Activated CD4-positive, alpha-beta T cell treated with anti-CD3 and anti-CD28 coated beads, Interleukin-2, Interleukin-4, amounts not matched to agents 100 ng/mL and 50 ng/mL, durations not matched to agents 16 hours and 8 hours (primary cell): ENCODE measurements around the gene LPAR2.

Source experiments
- DNase-seq: peaks from one replicate; pipeline ENCODE4 v3.0.0-alpha.2; 2020; ENCODE audit warnings: low spot score

Gene LPAR2

DNA sequence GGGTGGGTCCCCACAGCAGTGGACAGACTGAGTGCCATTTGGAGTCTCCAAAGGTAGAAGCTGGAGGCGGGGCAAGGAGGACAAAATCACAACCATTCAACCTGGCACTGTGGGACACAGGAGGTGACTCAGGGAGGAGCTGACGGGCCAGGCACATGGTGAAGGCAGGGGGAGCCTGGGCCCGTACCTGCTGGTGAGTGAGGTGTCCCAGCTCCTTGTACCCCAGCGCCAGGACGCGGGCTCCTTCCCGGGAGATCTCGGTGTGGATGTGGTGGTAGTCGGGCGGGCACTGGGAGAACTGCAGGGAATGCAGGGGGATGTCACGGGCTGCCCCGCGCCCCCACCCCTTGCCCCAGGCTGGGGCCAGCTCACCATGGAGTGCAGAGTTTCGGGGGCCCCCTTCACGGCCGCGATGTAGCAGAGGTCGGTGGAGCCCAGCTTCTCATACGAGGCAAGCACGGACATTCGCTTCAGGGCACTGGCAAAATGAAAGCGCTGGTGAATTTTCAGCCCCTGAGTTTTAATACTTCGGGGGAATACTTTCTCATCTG lies 25.7 kb upstream of the LPAR2 start:
- no peak for DNase-seq

DNA sequence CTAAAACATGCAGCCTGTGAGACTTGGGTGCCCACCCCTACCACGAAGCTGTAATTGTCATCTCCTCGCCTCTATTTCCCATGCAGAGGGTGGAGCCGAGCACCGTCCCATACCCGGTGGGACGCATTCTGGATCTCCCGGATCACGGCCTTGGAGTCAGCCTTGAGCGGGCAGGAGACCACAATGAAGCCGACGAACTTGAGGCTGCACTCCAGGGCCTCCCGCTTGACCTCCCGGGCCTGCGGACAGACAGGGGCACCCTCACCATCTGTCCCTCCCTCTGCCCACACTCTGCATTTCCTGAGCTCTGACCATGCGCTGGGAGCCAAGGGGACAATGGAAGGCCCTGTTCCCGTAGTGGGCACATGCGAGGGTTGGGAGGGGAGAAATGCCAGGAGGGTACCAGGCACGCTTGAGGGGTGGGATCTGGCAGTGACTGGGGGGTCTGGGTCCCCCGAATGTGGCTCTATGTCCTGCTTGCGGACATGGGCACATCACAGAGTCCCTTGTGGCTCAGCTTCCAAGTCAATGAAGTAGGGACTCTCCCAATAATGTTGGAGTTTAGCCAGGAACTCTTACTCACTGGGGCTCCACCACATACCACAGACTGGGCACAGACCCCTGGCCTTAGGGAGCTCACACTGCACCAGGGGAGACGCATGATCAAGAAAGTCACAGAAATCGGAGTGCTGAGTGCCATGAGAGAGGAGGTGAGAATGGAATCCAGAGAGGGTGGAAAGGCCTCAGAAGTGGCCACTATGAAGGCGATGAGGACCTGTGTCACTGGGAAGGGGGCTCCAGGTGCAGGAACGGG lies 24.7 kb upstream of the LPAR2 start:
- no peak for DNase-seq

- no peak for DNase-seq
Observed at GRCh38 chr19:19651076-19651475, 23.1 kb upstream of the LPAR2 start.

DNA sequence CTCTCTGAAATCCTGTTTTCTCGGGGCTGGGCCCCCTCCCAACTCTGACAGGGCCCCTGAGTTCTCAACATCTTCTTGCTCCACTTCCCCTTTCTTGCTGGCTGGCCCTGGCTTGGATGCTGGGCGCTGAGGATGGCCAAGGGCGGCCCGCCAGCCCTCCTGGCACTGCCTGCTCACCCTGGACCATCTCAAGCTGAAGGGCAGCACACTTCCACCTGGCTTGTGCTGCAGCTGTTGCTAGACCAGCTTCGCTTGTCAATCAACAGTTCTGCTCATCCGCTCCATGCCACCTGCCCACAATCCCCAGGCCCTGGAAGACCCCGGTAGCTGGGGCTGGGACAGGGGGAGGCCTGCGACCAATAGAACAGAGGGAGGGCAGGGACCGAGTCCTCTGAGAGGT lies 22.3 kb upstream of the LPAR2 start:
- DNase-seq = no peak

DNA sequence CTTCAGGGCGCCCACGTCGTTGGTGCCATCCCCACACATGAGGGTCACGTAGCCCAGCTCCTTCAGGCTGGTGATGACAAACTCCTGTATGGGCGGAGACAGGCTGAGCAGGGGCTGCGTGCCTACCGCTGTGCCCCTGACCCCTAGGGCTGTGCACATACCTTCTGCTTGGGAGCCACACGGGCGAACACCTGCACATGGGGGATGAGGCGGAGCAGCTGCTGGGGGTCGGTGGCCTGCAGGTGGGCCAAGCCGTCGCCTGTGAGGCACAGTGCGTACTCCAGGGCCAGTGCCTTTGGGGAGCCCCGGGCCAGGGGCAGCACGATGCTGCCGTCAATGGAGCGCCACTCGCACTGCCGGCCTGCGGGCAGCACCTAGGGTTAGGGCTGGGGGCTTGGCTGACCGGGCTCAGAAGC lies 21.6 kb upstream of the LPAR2 start:
- DNase-seq = no peak

- no peak for DNase-seq
Observed at GRCh38 chr19:19649155-19649554, 21.1 kb upstream of the LPAR2 start.

GRCh38 chr19:19647037-19647835 lies 19.2 kb upstream of the LPAR2 start:
- DNase-seq = no peak

DNA sequence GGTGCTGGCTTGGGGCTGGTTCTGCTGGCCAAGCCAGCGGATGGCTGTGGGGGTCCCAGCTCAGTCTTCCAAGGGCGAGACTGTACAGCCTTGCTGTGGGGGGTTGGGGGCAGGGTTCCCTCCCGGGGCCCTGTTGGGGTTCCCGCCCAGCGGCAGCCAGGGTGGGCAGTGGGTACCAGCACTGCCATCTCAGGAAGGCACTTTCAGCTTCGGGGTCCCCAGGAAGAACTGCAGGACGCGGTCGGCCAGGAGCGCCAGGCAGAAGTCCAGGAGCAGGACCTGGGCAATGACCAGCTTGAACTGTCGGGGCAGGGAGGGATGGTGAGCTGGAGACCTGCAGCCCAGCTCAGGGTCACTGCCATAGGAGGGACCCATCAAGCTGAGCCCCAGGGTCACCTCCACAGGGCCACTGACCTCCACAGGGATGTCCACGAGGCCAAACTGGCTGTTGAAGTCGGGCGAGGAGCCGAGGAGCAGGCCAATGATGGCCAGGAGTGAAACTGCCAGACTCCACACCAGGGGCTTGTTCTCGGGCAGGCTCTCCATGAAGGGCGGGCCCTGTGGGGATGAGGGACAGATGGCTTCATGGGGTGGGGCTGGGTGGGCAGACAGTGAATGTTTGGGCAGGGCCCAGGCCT lies 17.3 kb upstream of the LPAR2 start:
- DNase-seq = no peak

DNA sequence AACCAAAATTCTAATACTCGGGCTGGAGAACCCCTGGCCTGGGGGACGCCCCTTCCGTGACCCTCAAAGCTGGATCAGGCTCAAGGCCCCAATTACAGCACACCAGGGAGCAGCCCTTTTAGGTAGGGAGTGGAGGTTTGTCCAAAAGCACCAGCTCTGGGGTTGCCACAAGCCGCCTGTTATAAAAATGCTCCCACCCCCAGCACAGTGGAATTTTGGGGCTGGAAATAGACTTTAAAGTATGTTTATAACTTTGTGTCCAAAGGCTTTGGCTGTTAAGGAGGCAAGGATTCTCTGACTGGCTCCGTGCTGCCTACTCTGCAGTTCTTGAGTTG lies 16.0 kb upstream of the LPAR2 start:
- no peak for DNase-seq

GRCh38 chr19:19643158-19644053 lies 15.4 kb upstream of the LPAR2 start, which contains the start of gene GMIP:
Gene GMIP, minus strand, starts transcription at chr19:19643657. Its CDS starts 128 bp downstream, at chr19:19643529.
- peak; percentile 86 for DNase-seq

DNA sequence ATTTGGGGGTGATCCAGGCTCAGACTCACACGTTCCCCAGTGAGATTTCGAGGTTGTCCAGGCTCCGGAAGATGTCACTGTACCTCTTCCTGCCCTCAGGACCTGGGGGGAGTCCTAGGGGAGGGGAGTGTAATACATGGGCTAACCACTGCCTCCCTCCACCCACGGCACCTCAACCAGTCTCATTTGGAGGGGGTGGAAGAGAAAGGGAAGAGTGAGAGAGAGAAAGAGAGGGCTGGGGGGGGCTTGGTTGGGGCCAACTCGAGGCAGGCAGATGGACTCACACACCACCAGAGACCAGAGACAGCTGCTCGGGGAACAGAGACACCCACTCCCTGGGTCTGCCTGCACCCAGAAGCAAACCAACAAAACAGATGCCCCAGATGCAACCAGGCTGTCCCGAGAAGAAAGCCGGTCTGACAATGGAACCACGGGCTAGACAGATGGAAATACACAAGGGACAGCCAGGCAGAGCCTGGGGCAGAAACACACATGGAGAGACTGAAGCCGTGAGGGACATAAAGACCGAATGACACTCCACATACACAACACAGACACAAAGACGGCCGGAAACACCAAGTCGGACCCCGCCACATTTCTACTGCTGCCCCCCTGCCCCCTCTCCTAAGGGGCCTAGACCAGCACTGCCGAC lies 14.6 kb upstream of the LPAR2 start:
- DNase-seq = peak; percentile 42

DNA sequence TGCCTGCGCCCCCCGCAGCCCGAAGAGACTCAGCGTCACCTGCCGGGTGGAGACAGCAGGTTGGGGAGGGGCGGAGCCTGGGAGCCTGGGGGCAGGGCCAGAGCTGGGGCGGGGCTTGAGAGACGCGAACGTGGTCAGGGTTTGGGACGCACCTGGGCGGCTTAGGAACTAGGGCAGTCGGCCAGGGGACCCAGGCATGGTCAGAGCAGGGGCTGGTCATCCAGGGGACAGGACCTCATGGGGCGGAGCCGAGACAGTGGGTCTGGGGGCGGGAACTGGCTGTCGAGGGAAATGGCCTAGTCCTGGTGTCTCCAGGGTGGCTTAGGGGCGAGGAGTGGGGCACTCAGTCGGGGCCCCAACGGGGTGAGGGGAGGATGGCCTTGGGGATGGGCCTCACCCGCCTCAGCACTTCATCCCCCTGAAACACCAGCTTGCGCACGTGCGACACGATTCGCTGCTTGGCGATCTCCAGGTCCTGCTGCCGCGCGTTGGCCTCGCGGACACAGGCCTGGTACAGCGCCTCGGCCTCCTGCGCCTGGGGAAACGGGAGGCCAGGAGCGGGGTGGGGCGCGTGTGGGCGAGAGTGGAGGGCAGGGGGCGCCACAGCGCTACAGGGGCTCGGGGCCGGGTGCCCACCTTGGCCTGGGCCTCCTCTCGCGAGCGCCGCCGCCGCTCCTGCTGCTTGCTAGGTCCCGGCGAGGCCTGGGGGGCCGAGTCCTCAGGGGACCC lies 9.7 kb upstream of the LPAR2 start:
- no peak for DNase-seq

- no peak for DNase-seq
Observed at GRCh38 chr19:19637186-19637522, 9.1 kb upstream of the LPAR2 start.

DNA sequence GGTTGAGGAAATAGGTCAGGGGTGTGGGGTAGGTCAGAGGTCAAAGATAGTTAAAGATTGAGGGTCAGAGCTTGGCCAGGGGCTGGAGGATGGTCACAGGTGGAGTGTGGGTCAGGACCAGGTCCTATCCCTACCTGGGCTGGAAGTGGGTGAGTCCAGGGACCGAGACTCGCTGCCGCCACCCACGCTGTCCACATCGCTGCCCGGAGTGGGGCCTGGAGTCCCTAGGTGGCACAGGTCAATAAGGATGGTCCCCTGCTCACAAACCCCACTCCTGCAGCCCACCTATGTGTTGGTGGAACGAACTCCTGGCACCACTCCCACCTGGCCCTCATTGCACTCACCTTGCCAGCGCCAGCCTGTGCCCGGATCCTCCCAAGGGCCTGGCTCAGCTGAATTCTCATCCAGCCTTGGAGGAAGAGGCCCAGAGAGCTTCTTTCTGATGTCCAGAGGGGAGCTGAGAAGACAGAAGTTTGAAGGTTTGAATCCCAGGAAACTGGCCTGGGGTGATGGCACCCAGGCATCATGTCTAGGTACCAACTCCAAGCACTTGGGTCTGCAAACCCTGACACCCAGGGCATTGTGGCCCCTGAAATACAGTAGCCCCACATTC lies 8.7 kb upstream of the LPAR2 start:
- no peak for DNase-seq

- DNase-seq = no peak
Observed at GRCh38 chr19:19635313-19635702, 7.3 kb upstream of the LPAR2 start.

GRCh38 chr19:19634516-19635312 lies 6.7 kb upstream of the LPAR2 start:
- DNase-seq = no peak

DNA sequence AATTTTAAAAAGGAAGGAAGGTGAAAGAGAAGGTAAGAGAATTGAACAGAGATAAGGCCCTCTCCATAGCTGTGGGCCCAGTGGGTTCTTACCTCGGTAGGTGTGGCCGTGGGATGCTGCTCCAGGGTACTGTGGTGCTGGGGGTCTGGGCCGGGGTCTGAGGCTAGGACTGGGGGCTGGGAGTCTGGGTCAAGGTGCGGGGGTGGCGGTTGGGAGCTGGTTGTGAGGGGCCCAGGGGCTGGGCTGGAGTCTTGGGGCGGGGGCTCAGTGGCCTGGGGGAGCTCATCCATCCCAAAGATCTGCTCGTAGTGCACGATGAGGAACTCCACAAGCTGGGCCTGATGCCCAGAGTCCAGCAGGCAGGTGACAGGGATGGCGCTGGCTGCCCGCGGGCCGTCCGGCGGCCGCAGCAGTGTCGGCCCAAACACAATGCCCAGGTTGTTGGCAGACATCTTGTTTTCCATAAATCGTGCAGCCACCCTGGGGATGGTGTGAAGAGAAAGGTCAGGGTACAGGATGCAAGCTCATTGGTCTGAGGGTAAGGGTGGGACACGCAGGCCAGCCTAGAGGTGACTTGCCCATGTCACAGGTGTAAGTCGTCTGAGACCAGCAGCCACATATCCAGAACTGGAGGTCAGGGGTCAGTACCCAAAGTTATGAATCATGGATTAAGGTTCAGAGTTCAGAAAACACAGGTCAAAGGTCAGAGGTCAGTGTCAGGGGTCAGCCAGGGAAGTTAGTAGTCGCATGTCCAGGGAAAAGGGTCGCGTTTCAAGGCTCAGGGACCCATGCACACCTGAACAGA lies 5.9 kb upstream of the LPAR2 start:
- DNase-seq = no peak

DNA sequence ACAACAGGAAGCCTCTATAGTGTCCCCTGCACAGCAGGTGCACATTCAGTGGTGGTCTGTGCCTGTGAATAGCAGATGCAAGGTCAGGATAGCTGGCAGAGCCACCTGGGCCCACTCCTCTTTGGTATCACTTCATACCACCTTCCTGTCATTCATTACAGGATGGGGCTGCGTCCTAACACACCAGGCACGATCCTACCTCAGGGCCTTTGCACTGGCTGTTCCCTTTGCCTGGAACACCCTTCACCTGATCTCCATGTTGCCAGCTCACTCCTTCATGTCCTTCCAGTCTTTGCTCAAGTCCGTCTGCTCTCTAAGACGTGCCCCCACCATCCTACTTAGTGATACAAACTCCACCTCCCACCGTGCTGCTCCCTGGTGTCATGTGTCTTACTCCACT lies 4.6 kb upstream of the LPAR2 start:
- no peak for DNase-seq
